ENCODE results near the gene BEND3. TPM values are rescaled to one million over a fixed set of nuclear protein-coding genes. Genes with fewer than 3 reads are reported as not detected.

Gene BEND3
- total RNA-seq, 1 donor from 2014 or later = 5.8 TPM

- Mint-ChIP-seq H3K9me3 (ENCODE audit: unreplicated experiment) (peaks cover 4% of the 10 kb centered on the region), H3K27me3 (ENCODE audit: unreplicated experiment) (peaks cover 14% of the 10 kb centered on the region), H3K36me3 (ENCODE audit: low read depth, unreplicated experiment) (peaks cover 5% of the 10 kb centered on the region), H3K4me1 (ENCODE audit: unreplicated experiment) (peaks cover 3% of the 10 kb centered on the region), H3K4me3 (ENCODE audit: unreplicated experiment) (no peak overlapping the region), H3K27ac (ENCODE audit: unreplicated experiment) (no peak overlapping the region)
- no peak for DNase-seq (ENCODE audit: low spot score)
- TF ChIP-seq, protein P1, sequence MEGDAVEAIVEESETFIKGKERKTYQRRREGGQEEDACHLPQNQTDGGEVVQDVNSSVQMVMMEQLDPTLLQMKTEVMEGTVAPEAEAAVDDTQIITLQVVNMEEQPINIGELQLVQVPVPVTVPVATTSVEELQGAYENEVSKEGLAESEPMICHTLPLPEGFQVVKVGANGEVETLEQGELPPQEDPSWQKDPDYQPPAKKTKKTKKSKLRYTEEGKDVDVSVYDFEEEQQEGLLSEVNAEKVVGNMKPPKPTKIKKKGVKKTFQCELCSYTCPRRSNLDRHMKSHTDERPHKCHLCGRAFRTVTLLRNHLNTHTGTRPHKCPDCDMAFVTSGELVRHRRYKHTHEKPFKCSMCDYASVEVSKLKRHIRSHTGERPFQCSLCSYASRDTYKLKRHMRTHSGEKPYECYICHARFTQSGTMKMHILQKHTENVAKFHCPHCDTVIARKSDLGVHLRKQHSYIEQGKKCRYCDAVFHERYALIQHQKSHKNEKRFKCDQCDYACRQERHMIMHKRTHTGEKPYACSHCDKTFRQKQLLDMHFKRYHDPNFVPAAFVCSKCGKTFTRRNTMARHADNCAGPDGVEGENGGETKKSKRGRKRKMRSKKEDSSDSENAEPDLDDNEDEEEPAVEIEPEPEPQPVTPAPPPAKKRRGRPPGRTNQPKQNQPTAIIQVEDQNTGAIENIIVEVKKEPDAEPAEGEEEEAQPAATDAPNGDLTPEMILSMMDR (IDR thresholded peaks at IDR 0.05; ENCODE audit: unreplicated experiment) = no peak
These were observed 48.3 kb downstream of the BEND3 start for GRCh38 chr6:107066697-107067659.

GRCh38 chr6:107064579-107065065 is 50.7 kb downstream of the BEND3 start:
- TF ChIP-seq, protein P1 (IDR thresholded peaks at IDR 0.05; ENCODE audit: unreplicated experiment) = no peak
- Mint-ChIP-seq H3K27me3 (ENCODE audit: unreplicated experiment) (peaks cover 3% of the 10 kb centered on the region), H3K9me3 (ENCODE audit: unreplicated experiment) (peaks cover 4% of the 10 kb centered on the region), H3K4me3 (ENCODE audit: unreplicated experiment) (no peak overlapping the region), H3K27ac (ENCODE audit: unreplicated experiment) (no peak overlapping the region), H3K36me3 (ENCODE audit: low read depth, unreplicated experiment) (peaks cover 5% of the 10 kb centered on the region), H3K4me1 (ENCODE audit: unreplicated experiment) (peaks cover 3% of the 10 kb centered on the region)
- DNase-seq (ENCODE audit: low spot score) = no peak

- Mint-ChIP-seq H3K27ac (ENCODE audit: unreplicated experiment) (no peak overlapping the region), H3K27me3 (ENCODE audit: unreplicated experiment) (no peaks in the 10 kb centered on the region), H3K4me1 (ENCODE audit: unreplicated experiment) (peaks cover 3% of the 10 kb centered on the region), H3K4me3 (ENCODE audit: unreplicated experiment) (no peak overlapping the region), H3K9me3 (ENCODE audit: unreplicated experiment) (peaks cover 4% of the 10 kb centered on the region), H3K36me3 (ENCODE audit: low read depth, unreplicated experiment) (no peaks in the 10 kb centered on the region)
- DNase-seq (ENCODE audit: low spot score) = no peak
- TF ChIP-seq, protein P1 (IDR thresholded peaks at IDR 0.05; ENCODE audit: unreplicated experiment) = no peak
These were observed 52.6 kb downstream of the BEND3 start for GRCh38 chr6:107062691-107063090.

GRCh38 chr6:107061125-107062020 is 53.9 kb downstream of the BEND3 start:
- H3K27me3 Mint-ChIP-seq (ENCODE audit: unreplicated experiment) = no peaks in the 10 kb centered on the region
- H3K9me3 Mint-ChIP-seq (ENCODE audit: unreplicated experiment) = peaks cover 4% of the 10 kb centered on the region
- TF ChIP-seq, protein P1 (IDR thresholded peaks at IDR 0.05; ENCODE audit: unreplicated experiment) = no peak
- no peak for DNase-seq (ENCODE audit: low spot score)
- peaks cover 3% of the 10 kb centered on the region for H3K4me1 Mint-ChIP-seq (ENCODE audit: unreplicated experiment)
- no peak overlapping the region for H3K27ac Mint-ChIP-seq (ENCODE audit: unreplicated experiment)
- H3K4me3 Mint-ChIP-seq (ENCODE audit: unreplicated experiment) = no peak overlapping the region
- H3K36me3 Mint-ChIP-seq (ENCODE audit: low read depth, unreplicated experiment) = no peaks in the 10 kb centered on the region
